GM12875 (cell line): Measurements from ENCODE around the gene SLC19A1.

ENCODE experiments used
- H3K4me3 ChIP-seq: one replicate; pipeline ENCODE4 v1.5.1; 2011; ENCODE audit warnings: low read depth, low read length, control low read depth
- TF ChIP-seq, protein P1 (sequence below): IDR thresholded peaks from 2 replicates; pipeline ENCODE4 v1.5.1; 2011; ENCODE audit warnings: low read depth, mild to moderate bottlenecking, control low read depth, inconsistent platforms, low read length, moderate library complexity, borderline replicate concordance; ENCODE audit not compliant: insufficient read depth

SLC19A1 gene

DNA sequence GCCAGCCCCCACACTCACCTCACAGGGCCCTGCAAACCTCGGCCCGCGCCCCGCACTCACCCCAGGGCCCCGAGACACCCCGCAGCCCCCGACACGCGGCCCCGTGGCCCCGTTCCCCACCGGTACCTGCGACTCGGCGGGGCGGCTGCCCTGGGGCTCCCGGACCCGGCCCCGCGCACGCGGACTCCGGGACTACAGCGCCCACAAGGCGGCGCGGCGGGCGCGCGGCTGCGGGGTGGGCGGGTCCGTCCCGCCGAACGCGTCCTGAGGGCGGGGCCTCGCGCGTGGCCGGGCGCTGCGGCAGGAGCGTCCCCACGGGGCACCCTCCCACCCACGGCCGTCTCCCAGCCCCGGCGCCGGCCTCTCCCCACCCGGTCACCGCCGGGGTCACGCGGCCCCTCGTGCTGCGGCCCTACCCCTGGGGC lies at the start of gene SLC19A1:
Gene SLC19A1 (minus strand): TSS at position 199 of the 425 bp plus-strand sequence. CDS start 4,481 bp downstream, outside the sequence.
- TF ChIP-seq, protein P1, sequence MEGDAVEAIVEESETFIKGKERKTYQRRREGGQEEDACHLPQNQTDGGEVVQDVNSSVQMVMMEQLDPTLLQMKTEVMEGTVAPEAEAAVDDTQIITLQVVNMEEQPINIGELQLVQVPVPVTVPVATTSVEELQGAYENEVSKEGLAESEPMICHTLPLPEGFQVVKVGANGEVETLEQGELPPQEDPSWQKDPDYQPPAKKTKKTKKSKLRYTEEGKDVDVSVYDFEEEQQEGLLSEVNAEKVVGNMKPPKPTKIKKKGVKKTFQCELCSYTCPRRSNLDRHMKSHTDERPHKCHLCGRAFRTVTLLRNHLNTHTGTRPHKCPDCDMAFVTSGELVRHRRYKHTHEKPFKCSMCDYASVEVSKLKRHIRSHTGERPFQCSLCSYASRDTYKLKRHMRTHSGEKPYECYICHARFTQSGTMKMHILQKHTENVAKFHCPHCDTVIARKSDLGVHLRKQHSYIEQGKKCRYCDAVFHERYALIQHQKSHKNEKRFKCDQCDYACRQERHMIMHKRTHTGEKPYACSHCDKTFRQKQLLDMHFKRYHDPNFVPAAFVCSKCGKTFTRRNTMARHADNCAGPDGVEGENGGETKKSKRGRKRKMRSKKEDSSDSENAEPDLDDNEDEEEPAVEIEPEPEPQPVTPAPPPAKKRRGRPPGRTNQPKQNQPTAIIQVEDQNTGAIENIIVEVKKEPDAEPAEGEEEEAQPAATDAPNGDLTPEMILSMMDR = peak; percentile 49; the same call in 1 of the 2 replicates
- H3K4me3 ChIP-seq = peak within 1 kb of the TSS; percentile 67

GRCh38 chr21:45591619-45592207 lies 49.5 kb upstream of the SLC19A1 start:
- H3K4me3 ChIP-seq = no peak overlapping the region
- TF ChIP-seq, protein P1 = no peak

- TF ChIP-seq, protein P1 = no peak
- H3K4me3 ChIP-seq = peak overlapping the region; percentile 39
These were observed 48.7 kb upstream of the SLC19A1 start for GRCh38 chr21:45590726-45591618.

GRCh38 chr21:45590246-45590725 lies 48.0 kb upstream of the SLC19A1 start:
- TF ChIP-seq, protein P1 = no peak
- no peak overlapping the region for H3K4me3 ChIP-seq

- TF ChIP-seq, protein P1 = no peak
- no peak overlapping the region for H3K4me3 ChIP-seq
These were observed 47.5 kb upstream of the SLC19A1 start for GRCh38 chr21:45589686-45590245.

GRCh38 chr21:45588871-45589491 lies 46.7 kb upstream of the SLC19A1 start:
- TF ChIP-seq, protein P1 = no peak
- no peak overlapping the region for H3K4me3 ChIP-seq
